Effector memory CD4-positive, alpha-beta T cell (primary cell): Measurements from ENCODE around the gene CLEC16A.

ENCODE experiments used
- DNase-seq, 3 donors: peaks; one replicate each; pipeline ENCODE4 v3.0.0-alpha.2; 2020
- H3K27ac ChIP-seq: 2 replicates; pipeline ENCODE4 v1.7.0; 2013; ENCODE audit warnings: mild to moderate bottlenecking, low read length, moderate library complexity; ENCODE audit not compliant: insufficient read depth, poor library complexity, severe bottlenecking
- H3K27me3 ChIP-seq: replicated peaks from 2 replicates; pipeline ENCODE4 v1.7.0; 2013; ENCODE audit warnings: mild to moderate bottlenecking, low read length; ENCODE audit not compliant: insufficient read depth, control insufficient read depth, poor library complexity, severe bottlenecking
- H3K36me3 ChIP-seq: 2 replicates; pipeline ENCODE4 v1.7.0; 2013; ENCODE audit warnings: mild to moderate bottlenecking, low read length, moderate library complexity; ENCODE audit not compliant: control insufficient read depth, insufficient read depth
- H3K4me1 ChIP-seq: 2 replicates; pipeline ENCODE4 v1.7.0; 2013; ENCODE audit warnings: low read length, mild to moderate bottlenecking; ENCODE audit not compliant: control insufficient read depth, insufficient read depth, poor library complexity, severe bottlenecking
- H3K4me3 ChIP-seq: 2 replicates; pipeline ENCODE4 v1.7.0; 2013; ENCODE audit warnings: low read length, low read depth, mild to moderate bottlenecking; ENCODE audit not compliant: insufficient read depth, poor library complexity, severe bottlenecking
- H3K9me3 ChIP-seq: 2 replicates; pipeline ENCODE4 v1.7.0; 2013; ENCODE audit warnings: mild to moderate bottlenecking, low read length, moderate library complexity; ENCODE audit not compliant: control insufficient read depth

CLEC16A gene

DNA sequence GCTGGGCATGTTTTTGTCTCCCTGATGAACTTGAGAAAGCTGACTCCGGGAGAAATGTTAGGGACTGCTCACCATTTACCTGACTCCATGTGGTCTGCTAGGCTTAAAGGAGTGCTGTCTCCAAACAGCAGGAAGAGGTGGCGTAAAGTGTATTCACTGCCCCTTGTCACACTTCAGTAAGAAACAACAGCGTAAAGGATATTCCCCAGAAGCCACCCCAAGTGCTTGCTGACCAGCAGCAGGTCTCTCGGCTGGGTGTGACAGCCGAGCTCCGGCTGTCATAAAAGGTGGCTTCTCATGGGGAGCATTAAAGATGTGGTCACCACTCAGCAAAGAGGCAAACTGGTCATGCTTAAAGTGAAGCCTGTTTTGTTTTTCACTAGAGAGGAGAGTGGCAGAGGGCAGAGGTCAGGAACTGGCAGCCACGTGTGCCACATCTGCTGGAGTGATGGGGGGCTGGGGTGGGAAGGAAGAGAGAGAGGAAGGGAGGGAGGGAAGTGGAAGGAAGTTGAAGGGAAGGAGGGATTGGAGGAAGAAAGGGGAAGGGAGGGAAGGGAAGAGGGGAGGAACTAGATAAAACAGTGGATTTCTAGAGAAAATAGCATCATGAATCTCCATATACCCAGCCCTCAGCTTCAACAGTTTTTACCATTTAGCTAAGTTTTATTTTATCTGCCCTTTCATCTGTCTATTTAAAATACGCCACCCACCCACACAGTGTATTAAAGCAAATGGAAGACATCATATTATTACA lies 119.3 kb downstream of the CLEC16A start:
- no peaks in the 10 kb centered on the region for H3K9me3 ChIP-seq
- DNase-seq, result no peak
- H3K4me3 ChIP-seq, result no peak overlapping the region
- peaks cover 9% of the 10 kb centered on the region for H3K36me3 ChIP-seq
- H3K27me3 ChIP-seq, result no peaks in the 10 kb centered on the region
- H3K27ac ChIP-seq, result no peak overlapping the region
- H3K4me1 ChIP-seq, result no peaks in the 10 kb centered on the region

DNA sequence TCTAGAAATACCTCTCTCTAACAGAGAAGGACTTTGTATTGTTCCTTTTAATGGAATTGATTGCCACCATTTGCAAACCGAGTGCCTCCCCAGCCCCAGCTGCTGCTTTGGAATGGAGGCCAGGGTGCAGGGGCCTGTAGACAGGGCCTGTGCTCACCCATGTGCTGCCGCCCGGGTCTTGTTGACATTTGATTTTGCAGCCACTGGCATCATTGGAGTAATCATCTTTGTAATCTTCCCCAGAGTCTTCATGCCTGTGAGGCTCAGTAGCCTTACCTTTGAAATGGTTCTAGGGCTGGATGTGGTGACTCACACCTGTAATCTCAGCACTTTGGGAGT lies 119.8 kb downstream of the CLEC16A start:
- DNase-seq, result no peak
- H3K27me3 ChIP-seq, result no peaks in the 10 kb centered on the region
- H3K27ac ChIP-seq, result no peak overlapping the region
- H3K4me3 ChIP-seq, result no peak overlapping the region
- no peaks in the 10 kb centered on the region for H3K4me1 ChIP-seq
- H3K36me3 ChIP-seq, result peaks cover 9% of the 10 kb centered on the region
- no peaks in the 10 kb centered on the region for H3K9me3 ChIP-seq

DNA sequence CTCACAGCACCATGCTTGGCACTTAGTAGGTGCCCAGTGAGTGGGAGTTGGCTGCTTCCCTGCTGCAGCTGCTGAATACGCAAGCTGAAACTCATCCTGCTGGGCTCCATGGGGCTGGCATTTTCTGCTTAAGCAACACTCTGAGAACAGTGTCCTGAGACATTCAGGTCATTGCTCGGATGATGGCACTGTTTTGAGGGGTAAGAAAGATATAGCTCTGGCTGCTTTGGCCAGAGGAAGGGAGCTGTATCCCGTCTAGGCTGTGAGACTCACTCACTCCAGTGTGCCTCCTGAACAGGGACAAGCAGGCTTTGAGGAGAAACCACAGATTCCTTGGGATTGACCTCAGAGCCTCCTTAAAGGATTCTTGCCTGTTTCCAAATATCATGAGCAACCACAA lies 120.5 kb downstream of the CLEC16A start:
- peaks cover 4% of the 10 kb centered on the region for H3K36me3 ChIP-seq
- H3K4me3 ChIP-seq, result no peak overlapping the region
- no peak for DNase-seq
- no peaks in the 10 kb centered on the region for H3K4me1 ChIP-seq
- no peaks in the 10 kb centered on the region for H3K9me3 ChIP-seq
- H3K27ac ChIP-seq, result no peak overlapping the region
- no peaks in the 10 kb centered on the region for H3K27me3 ChIP-seq

DNA sequence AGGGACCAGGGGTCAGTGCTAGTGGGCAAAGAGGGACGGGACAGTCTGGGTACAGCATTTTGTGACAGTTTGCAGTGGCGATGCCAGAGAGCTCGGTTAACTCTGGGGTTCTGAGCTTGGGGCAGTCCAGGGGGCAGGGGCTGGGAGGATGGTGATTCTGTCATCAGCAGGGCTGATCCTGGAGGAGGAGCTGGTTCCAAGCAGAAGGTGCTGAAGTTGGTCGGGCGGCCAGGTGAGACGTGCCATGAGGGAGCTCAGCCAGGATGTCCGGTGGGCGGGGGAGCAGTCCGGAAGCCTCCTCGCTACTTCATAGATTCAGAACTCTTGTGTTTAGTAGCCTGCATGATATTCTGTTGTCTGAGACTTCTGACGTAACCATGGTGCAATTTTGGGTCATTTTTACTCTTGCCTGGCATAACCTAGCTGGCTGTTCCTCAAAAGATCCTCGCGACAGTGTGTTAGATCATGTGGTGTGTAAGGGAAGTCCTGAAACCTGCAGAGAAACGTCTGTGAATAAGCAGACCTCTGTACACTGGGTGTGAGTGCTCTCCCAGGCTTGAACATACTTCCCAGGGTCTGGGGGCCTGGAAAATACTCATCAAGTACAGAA lies 122.0 kb downstream of the CLEC16A start:
- Histone ChIP-seq H3K27ac (no peak overlapping the region), H3K27me3 (no peaks in the 10 kb centered on the region), H3K36me3 (no peaks in the 10 kb centered on the region), H3K9me3 (no peaks in the 10 kb centered on the region), H3K4me3 (no peak overlapping the region), H3K4me1 (no peaks in the 10 kb centered on the region)
- no peak for DNase-seq

- no peak overlapping the region for H3K27ac ChIP-seq
- no peaks in the 10 kb centered on the region for H3K4me1 ChIP-seq
- no peaks in the 10 kb centered on the region for H3K36me3 ChIP-seq
- H3K27me3 ChIP-seq, result no peaks in the 10 kb centered on the region
- no peak overlapping the region for H3K4me3 ChIP-seq
- DNase-seq, result no peak
- no peaks in the 10 kb centered on the region for H3K9me3 ChIP-seq
Observed at GRCh38 chr16:11067266-11067665, 122.9 kb downstream of the CLEC16A start.

DNA sequence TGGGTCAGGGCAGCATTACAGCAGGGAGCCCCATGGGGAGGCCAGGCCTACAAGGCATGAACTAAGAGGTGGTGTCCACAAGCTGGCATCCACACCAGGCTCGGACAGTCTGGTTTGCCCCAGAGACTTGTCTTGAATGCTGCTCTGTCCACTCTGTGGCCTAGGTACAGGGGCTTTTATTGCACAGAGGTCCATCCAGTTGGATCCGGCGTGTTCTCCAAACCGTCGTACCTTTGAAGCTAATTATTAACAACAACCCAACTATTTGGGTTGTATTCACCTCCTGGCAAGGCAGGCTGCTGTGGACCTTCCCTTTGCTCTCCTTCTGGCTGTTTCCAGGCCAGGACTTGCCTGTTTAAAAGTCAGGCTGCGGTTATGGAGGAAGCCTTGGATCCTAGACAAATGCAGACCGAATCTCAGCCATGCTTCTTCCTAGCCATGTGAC lies 123.4 kb downstream of the CLEC16A start:
- H3K9me3 ChIP-seq, result no peaks in the 10 kb centered on the region
- H3K4me3 ChIP-seq, result no peak overlapping the region
- no peaks in the 10 kb centered on the region for H3K36me3 ChIP-seq
- DNase-seq, result no peak
- no peaks in the 10 kb centered on the region for H3K4me1 ChIP-seq
- H3K27me3 ChIP-seq, result no peaks in the 10 kb centered on the region
- H3K27ac ChIP-seq, result no peak overlapping the region

DNA sequence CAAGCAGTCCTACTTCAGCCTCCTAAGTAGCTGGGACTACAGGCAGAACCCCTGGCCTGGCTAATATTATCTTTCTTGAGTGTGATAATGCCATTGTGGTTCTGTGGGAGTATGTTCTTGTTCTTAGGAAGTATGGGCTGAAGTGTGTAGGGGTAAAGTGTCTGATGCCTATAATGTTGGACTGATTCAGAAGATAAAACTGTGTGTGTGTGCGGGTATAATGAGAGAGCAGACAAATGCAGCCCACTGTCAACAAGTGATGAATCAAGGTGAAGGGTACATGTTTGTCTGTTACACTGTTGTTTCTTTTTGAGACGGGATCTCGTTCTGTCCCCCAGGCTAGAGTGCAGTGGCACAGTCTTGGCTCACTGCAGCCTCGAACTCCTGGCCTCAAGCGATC lies 127.5 kb downstream of the CLEC16A start:
- no peaks in the 10 kb centered on the region for H3K9me3 ChIP-seq
- no peak overlapping the region for H3K27ac ChIP-seq
- no peaks in the 10 kb centered on the region for H3K27me3 ChIP-seq
- peaks cover 10% of the 10 kb centered on the region for H3K4me1 ChIP-seq
- H3K36me3 ChIP-seq, result no peaks in the 10 kb centered on the region
- no peak overlapping the region for H3K4me3 ChIP-seq
- DNase-seq, result no peak

DNA sequence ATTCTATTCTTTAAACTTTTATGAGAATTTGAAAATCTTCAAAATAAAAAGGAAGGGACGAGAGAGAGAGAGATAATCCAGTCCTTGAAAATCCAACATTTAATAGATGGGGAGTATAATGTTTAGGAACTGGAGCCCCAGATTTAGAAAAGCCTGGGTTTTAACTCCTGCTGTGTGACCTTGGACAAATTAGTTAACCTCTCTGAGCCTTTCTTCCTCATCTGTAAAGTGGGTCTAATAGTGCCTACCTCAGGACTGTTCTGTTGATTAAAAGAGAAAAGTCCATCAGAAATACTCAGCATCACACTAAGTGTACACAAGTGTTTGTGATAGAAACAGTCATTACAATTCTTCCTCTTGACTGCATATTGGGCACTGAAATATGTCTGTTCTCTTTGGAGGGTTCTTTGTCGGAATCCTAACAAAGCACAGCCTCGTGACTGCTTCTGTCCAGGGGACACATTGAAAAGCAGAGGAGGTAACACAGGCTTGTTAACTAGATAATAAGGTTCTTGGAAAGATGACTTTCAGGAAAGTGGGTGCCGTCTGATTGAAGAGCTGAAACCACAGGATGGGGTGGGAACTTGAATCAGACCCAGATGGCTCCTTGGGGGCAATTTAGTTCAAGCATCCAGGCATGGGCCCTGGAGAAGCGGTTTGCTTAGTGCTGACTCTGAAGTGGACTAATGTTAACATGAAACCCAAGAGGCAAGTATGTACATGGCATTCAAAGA lies 128.2 kb downstream of the CLEC16A start:
- H3K4me3 ChIP-seq, result no peak overlapping the region
- no peaks in the 10 kb centered on the region for H3K9me3 ChIP-seq
- DNase-seq, result no peak
- H3K4me1 ChIP-seq, result peaks cover 10% of the 10 kb centered on the region
- no peaks in the 10 kb centered on the region for H3K36me3 ChIP-seq
- H3K27ac ChIP-seq, result no peak overlapping the region
- H3K27me3 ChIP-seq, result no peaks in the 10 kb centered on the region

DNA sequence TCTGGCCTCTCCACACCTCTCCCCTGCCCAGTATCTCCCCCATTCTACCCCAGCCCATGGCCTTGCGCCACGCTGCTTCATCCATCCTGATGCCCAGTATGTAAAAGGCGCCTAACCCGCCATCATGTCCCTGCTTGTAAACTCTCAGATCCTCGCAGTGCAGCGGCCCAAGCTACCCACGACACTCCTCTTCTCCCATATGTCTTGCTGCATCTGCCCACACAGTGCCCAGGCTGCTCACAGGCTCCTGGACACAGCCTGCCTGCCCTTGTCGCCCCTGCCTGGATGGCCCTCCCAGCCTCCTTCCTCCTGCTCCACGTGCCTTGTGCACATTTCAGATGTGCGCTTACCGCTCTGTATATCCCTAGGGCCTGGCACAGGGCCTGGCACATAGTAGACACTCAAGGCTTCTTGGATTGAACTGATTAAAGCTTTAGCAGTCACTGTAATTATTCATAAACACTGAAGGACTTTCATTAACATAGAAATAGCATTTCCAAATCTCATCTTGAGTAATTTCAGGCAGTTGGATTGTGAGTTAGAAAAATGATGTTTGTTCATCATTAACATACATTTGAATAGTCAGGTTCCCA lies 129.1 kb downstream of the CLEC16A start:
- Histone ChIP-seq H3K27ac (no peak overlapping the region), H3K9me3 (no peaks in the 10 kb centered on the region), H3K4me1 (peaks cover 10% of the 10 kb centered on the region), H3K36me3 (no peaks in the 10 kb centered on the region), H3K4me3 (no peak overlapping the region), H3K27me3 (no peaks in the 10 kb centered on the region)
- DNase-seq, result no peak

GRCh38 chr16:11074131-11074530 lies 129.8 kb downstream of the CLEC16A start:
- no peaks in the 10 kb centered on the region for H3K9me3 ChIP-seq
- H3K27ac ChIP-seq, result no peak overlapping the region
- peaks cover 14% of the 10 kb centered on the region for H3K4me1 ChIP-seq
- DNase-seq, result no peak
- H3K36me3 ChIP-seq, result no peaks in the 10 kb centered on the region
- H3K4me3 ChIP-seq, result no peak overlapping the region
- no peaks in the 10 kb centered on the region for H3K27me3 ChIP-seq
